CD4-positive, alpha-beta T cell treated with Interleukin-12 subunit alpha and Interleukin-12 subunit beta, for 1 hour (primary cell): ENCODE measurements around the gene PIAS4.
A peak's percentile ranks its signal among the peaks of the same experiment; 100 is the strongest.
"Not testable (repeated sequence)": the region's sequence is repeated elsewhere in the genome, so short reads cannot be mapped to it uniquely, and the experiment has no call there.

Source experiments
- DNase-seq: peaks from one replicate; pipeline ENCODE4 v3.0.0-alpha.2; 2020

Gene PIAS4

DNA sequence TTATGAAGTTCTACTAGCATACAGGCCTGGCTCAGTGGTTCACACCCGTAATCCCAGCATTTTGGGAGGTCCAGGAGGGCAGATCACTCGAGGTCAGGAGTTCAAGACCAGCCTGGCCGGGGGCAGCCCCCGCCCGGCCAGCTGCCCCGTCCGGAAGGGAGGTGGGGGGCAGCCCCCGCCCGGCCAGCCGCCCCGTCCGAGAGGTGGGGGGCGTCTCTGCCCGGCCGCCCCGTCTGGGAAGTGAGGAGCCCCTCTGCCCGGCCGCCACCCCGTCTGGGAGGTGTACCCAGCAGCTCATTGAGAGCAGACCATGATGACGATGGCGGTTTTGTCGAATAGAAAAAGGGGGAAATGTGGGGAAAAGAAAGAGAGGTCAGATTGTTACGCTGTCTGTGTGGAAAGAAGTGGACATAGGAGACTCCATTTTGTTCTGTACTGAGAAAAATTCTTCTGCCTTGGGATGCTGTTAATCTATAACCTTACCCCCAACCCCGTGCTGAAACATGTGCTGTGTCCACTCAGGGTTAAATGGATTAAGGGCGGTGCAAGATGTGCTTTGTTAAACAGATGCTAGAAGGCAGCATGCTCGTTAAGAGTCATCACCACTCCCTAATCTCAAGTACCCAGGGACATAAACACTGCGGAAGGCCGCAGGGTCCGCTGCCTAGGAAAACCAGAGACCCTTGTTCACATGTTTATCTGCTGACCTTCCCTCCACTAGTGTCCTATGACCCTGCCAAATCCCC is 8.7 kb upstream of the PIAS4 start:
- not testable (repeated sequence) for DNase-seq

- DNase-seq, result not testable (repeated sequence)
Measured at GRCh38 chr19:4000798-4001197, 6.7 kb upstream of the PIAS4 start.

DNA sequence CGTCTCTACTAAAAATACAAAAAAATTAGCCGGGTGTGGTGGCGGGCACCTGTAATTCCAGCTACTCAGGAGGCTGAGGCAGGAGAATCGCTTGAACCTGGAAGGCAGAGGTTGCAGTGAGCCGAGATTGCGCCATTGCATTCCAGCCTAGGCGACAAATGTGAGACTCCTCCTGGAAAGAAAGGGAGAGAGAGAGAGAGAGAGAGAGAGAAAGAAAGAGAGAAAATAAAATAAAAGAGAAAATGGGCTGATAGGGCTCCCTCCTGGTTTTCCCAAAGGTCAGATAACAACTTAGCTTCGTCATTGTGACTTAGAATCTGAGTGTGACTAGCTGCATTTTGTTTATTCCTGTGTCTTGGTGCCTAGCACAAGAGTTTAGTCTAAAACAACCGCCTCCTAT is 2.1 kb upstream of the PIAS4 start:
- not testable (repeated sequence) for DNase-seq

- peak; percentile 14 for DNase-seq
Measured at GRCh38 chr19:4007836-4008539, 452 bp downstream of the PIAS4 start.

- DNase-seq, result no peak
Measured at GRCh38 chr19:4009990-4010807, 2.7 kb downstream of the PIAS4 start.

DNA sequence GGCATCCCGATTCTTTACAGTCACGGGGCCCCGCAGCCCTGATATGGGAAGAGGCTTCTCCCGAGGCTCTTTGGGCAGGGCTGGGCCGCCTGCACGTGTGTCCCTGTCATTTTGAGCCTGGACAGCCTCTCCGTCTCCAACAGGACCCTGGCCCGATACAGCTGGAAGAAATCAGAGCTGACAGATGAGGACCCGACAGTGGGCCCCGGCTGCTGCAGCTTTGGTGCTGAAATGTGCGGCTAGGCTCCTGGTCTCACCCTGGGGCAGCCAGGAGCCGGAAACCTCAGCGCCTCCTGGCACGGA is 3.2 kb downstream of the PIAS4 start:
- no peak for DNase-seq

- DNase-seq, result not testable (repeated sequence)
Measured at GRCh38 chr19:4011430-4011829, 3.9 kb downstream of the PIAS4 start.

- DNase-seq, result no peak
Measured at GRCh38 chr19:4012092-4012974, 4.8 kb downstream of the PIAS4 start.

- no peak for DNase-seq
Measured at GRCh38 chr19:4012975-4013634, 5.6 kb downstream of the PIAS4 start.

GRCh38 chr19:4013886-4014540 is 6.5 kb downstream of the PIAS4 start:
- DNase-seq, result no peak

GRCh38 chr19:4014541-4015491 is 7.3 kb downstream of the PIAS4 start:
- DNase-seq, result peak; percentile 52

DNA sequence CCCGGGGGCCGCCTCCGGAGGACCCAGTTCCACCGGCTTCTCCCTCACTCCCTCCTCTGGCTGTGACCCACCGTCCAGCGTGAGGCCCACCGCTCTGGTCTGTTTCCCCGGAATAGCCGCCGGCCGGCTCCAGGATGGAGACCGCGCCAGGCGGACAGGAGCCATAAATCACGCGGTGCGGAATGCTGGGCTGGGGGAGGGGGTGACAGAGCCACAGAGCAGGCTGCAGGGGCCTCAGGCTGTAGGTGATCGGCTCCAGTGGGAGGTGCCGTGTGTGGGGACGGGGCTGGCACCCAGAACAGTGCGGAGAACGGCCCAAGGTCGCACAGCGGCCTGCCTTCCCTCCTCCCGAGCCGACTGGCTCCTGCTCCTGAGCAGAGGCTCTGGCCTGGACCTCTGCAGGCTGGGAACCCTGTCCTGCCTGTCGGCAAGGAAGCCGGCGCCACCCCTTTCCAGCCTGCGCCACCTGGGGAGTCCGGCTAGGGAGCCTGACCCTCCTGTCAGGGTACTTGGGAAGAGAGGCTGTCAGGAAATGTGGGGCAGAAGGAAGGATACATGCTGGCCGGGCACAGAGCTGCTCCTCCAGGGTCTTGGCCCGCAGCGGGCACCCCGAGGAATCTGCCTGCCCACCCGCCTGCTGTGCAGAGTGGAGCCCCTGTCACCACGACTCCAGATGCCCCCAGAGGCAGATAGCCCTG is 8.3 kb downstream of the PIAS4 start:
- DNase-seq, result no peak

- DNase-seq, result no peak
Measured at GRCh38 chr19:4016486-4016885, 8.9 kb downstream of the PIAS4 start.

DNA sequence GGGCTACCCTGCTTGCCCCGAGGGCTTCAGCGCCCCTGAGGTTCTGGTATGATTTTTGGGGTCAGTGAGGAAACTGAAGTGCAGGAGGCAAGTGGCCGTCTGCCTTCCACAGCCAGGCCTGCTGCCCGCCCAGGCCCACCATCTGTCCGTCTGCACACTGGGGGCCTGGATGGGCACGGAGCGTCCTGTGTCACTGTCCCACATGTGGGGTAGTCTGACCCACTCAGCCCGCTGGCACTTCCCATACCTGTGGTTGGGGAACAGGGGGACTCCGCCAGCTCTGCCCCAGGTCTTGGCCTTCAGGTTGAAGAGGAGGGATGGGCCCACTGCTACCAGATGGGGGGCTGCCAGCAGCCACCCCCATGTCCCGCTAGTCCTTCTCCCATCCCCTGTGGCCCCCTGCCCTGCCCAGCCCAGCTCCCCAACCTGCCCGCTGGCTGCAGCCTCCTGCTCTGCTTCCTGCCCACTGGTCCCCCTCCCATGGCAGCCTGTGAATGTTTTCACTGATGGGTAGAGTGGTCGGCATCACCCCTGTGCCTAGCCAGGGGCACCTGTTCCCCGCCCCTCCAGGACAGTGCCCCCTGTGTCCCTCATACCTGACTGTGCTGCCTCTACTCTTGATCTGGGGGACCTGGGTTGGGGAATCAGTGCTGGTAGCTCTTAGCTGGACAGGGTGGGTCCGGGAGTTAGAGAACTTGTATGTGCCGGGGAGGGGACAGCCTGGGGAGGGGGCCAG is 9.5 kb downstream of the PIAS4 start:
- DNase-seq, result no peak

GRCh38 chr19:4018140-4018613 is 10.6 kb downstream of the PIAS4 start:
- DNase-seq, result no peak

DNA sequence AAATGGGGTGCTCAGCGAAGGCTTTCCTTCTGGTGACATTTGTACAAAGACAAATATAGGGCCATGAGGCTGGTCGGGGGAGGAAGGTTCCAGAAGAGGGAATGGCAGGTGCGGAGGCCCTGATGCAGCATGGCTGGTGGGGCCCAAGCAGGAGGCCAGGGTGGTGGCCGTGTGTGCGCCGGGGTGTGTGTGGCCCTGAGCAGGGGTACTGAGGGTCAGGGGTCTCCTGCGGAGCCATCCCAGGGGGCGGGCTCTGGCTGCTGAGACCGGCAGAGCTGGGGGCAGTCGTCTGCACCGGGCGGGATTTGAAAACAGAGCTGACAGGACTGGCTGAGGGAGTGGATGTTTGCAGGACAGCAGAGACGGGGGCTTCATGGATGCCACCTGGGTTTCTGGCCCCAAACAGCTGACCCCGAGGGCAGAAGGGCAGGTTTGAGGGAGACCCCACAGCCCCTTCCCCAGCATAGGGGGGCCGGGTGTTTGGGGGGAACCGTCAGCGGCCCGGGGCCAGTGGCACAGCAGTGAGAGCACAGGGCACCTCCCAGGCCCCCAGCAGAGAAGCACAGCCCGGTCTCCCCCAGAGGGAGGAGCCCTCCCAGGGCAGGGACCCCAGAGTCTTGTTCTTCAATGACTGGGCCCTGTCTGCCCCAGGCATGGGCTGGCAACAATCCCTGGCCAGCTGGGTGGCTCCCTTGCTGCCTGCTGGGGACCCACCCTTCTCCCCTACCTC is 11.4 kb downstream of the PIAS4 start:
- DNase-seq, result no peak

- no peak for DNase-seq
Measured at GRCh38 chr19:4019578-4019977, 12.0 kb downstream of the PIAS4 start.
